CMK (cell line): Measurements from ENCODE around the gene TNFSF15.
A peak's percentile ranks its signal among the peaks of the same experiment; 100 is the strongest.
"Not testable (repeated sequence)": the region's sequence is repeated elsewhere in the genome, so short reads cannot be mapped to it uniquely, and the experiment has no call there.

Source experiments
- DNase-seq: peaks from one replicate; pipeline ENCODE4 v3.0.0-alpha.2; 2010; ENCODE audit warnings: low read depth

TNFSF15 gene

DNA sequence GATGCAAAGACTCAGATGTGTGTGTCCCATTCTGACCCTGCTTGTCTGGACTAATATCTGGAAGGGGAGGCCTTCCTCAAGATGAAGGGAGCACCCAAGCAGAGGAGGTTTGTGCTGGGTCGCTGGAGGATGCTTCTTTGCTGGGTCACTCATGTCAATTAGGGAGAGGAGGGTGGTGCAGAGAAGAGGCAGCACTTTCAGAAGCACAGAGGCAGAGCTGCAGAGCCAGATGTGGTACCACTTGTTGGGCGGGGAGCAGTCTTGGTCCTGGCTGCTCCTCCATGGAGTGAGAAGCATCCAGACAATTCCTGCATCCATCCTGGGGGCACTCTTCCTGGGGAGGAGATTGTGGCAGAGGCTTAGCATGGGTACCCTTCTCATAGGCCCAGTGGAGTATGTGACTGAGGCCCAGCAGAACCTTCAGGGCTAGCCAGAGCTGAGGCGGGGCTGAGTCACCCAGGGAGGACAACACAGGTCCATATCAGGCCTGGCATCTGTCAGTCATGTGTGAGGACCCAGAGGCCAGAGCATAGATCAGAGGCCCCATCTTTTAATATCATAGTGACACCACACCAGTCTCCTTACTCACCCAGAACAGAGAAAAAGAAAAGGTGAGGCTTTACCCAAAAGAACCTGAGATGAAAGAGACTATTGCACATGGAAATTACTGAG lies 59.8 kb downstream of the TNFSF15 start:
- no peak for DNase-seq

DNA sequence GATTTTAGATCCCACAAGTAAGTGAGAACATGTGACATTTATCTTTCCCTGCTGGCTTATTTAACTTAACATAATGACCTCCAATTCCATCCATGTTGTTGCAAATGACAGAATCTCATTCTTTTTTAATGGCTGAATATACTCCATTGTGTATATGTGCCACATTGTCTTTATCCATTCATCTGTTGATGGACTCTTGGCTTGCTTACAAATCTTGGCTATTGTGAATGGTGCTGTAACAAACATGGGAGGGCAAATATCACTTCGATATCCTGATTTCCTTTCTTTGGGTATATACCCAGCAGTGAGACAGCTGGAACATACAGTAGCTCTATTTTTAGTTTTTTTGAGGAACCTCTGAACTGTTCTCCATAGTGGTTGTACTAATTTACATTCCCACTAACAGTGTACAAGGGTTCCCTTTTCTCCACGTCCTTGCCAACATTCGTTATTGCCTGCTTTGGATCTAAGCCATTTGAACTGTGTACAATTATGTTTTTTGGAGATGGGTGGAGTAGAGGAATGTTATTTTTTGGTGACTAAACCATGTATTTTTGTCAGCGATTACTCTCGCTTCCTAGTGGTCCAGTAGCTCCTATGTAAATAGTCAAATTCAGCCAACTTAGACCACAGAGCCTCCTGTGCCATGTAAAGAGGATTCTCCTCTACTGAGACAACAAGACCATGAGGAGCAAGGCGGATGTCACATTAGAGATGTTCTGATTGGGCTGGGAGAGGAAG lies 60.6 kb downstream of the TNFSF15 start:
- no peak for DNase-seq

DNA sequence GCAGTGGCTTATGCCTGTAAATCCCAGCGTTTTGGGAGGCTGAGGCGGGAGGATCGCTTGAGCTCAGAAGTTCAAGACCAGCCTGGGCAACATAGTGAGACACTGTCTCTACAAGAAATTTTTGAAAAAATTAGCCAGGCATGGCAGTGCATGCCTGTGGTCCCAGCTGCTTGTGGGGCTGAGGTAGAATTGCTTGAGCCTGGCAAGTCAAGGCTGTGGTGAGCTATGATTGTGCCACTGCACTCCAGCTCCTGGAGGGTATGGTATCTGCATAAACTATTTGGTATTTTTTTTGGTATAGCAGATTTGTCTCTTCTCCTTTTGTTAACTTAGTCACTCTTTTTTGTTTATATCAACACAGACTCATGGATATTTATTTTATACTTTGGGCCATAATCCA lies 62.4 kb downstream of the TNFSF15 start:
- no peak for DNase-seq

- DNase-seq: no peak
These were observed 62.9 kb downstream of the TNFSF15 start for GRCh38 chr9:114742947-114743346.

DNA sequence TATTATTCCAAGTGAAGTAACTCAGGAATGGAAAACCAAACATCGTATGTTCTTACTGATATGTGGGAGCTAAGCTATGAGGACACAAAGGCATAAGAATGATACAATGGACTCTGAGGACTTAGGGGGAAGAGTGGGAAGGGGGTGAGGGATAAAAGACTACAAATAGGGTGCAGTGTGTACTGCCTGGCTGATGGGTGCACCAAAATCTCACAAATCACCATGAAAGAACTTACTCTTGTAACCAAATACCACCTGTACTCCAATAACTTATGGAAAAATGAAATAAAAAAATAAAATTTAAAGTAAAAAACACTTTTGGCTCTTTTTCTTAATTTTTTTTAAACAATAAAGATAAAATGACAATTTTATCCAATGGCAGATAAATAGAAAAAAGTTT lies 64.3 kb downstream of the TNFSF15 start:
- not testable (repeated sequence) for DNase-seq

DNA sequence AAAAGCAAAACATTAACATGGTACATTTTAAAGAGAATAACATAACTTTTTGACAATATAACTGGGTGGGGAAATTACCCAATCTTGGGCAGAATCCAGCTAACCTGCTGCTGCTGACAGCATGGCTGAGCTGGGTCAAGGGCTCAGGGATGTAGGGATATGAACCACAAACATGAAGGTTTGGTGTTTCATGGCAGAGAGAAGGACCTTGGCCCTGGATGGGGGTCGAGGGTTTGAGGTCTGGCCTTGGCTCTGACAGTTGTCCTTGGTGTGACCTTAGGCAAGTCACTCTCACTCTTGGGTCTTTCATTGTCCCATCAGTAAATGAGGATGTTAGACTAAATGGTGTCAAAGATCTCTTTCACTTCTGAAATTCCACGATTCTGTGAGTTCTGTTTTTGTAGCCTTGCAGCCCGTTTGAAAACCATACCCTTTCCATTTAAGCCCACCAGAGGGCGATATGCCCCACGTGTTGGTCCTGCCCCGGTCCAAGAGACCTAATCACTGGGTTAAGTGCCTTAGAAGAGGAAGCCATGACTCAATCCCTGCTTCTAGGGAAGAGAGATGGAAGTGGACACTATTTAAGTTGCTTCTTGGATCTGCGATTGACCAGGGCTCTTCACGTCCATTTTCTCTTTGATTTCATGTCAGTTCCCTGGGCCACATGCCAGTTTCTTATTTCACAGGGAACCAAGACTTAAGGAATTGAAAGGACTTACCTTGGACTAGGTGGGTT lies 67.1 kb downstream of the TNFSF15 start:
- DNase-seq: peak; percentile 45

DNA sequence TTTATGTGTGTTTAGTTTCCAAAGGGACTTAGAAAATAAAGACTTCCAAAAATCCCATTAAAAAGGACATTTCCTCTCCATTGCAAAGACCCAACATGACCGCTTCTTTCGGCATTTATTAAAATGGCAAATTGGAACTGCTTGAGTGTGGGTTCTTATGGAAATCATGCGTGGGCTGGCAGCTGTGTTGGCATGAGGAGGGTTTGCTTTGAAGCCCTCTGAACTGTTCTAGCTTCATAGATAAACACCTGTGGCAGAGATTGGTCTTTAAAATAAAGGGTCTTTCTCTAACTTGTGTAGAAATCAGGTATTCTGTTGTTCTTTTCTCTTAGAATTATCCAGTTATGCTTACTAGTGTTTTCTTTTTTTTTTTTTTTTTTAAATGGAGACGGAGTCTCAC lies 68.0 kb downstream of the TNFSF15 start:
- no peak for DNase-seq

DNA sequence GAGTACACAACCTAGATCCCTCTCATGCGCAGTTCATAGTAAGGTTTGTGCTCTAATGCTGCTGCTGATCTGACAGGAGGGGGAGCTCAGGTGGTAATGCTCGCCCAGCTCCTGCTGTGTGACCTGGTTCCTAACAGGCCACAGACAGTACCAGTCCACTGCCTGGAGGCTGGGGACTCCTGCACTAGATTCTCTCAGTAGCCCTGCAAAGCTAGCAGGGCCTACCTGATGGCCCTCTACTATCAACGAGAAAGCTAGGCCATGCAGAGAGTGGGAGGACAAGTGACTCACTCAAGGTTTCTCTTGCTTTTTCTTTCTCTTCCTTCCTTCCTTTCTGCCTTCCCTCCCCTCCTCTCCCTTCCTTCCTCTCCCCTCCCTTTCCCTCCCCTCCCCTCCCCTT lies 68.7 kb downstream of the TNFSF15 start:
- DNase-seq: no peak

GRCh38 chr9:114735704-114736103 lies 70.1 kb downstream of the TNFSF15 start:
- no peak for DNase-seq

DNA sequence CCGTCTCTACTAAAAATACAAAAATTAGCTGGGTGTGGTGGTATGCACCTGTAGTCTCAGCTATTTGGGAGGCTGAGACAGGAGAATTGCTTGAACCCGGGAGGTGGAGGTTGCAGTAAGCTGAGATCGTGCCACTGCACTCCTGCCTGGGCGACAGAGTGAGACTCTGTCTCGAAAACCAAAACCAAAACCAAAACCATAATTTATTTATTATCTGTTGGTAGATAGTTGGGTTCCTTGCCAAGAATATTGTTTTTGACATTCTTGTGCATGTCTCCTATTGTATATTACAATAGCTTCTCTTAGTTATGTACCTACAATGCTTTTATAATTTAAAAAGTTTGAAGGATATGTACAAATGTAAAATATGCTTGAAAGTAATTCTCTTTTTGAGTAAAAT lies 70.7 kb downstream of the TNFSF15 start:
- DNase-seq: not testable (repeated sequence)
